ENCODE results near the gene TMEM31.
A peak's percentile ranks its signal among the peaks of the same experiment; 100 is the strongest.

TMEM31 gene

GRCh38 chrX:103678199-103678993 is 32.3 kb upstream of the TMEM31 start:
- no peak for TF ChIP-seq CTCF (IDR thresholded peaks at IDR 0.05; ENCODE audit: insufficient read depth, low read length, missing control alignments)
- CTCF ChIA-PET = no interaction called here
- POLR2A ChIA-PET = interaction anchor here (0.5 to 0.7 kb wide), 3 partner anchors 9 to 80 kb away, joined by 3 to 4 read pairs (median 3); no protein-coding TSS in a partner anchor
- DNase-seq (ENCODE audit: low read depth, low spot score) = no peak
- no peak overlapping the region for H3K4me3 ChIP-seq (ENCODE audit: low read depth, low read length)

GRCh38 chrX:103681443-103681842 is 29.3 kb upstream of the TMEM31 start:
- no peak for DNase-seq (ENCODE audit: low read depth, low spot score)
- ChIA-PET CTCF (no interaction called here), POLR2A (no interaction called here)
- no peak for TF ChIP-seq CTCF (IDR thresholded peaks at IDR 0.05; ENCODE audit: insufficient read depth, low read length, missing control alignments)
- H3K4me3 ChIP-seq (ENCODE audit: low read depth, low read length) = no peak overlapping the region

- CTCF ChIA-PET = interaction anchor here (0.8 to 1.5 kb wide), 3 partner anchors 13 to 152 kb away, joined by 3 to 4 read pairs (median 3); no protein-coding TSS in a partner anchor
- no peak for TF ChIP-seq CTCF (IDR thresholded peaks at IDR 0.05; ENCODE audit: insufficient read depth, low read length, missing control alignments)
- DNase-seq (ENCODE audit: low read depth, low spot score) = no peak
- H3K4me3 ChIP-seq (ENCODE audit: low read depth, low read length) = peak overlapping the region; percentile 70
- POLR2A ChIA-PET = interaction anchor here (0.6 to 1.3 kb wide), 4 partner anchors 9 to 138 kb away, joined by 3 read pairs; no protein-coding TSS in a partner anchor
These were observed 25.3 kb upstream of the TMEM31 start for GRCh38 chrX:103685396-103685795.

GRCh38 chrX:103686199-103687072 is 24.3 kb upstream of the TMEM31 start, which contains the start of gene MORF4L2:
TSS of gene MORF4L2 (minus strand) at chrX:103686699. CDS start at chrX:103677027, 9,672 bp downstream.
- CTCF ChIA-PET = interaction anchor here (0.7 to 1.2 kb wide), 4 partner anchors 30 to 170 kb away, joined by 3 to 4 read pairs (median 3); no protein-coding TSS in a partner anchor
- POLR2A ChIA-PET = interaction anchor here (0.7 to 0.8 kb wide), 2 partner anchors 9 to 161 kb away, joined by 3 to 4 read pairs; no protein-coding TSS in a partner anchor
- H3K4me3 ChIP-seq (ENCODE audit: low read depth, low read length) = peak within 1 kb of the TSS; percentile 70

GRCh38 chrX:103687073-103687695 is 23.5 kb upstream of the TMEM31 start:
- CTCF ChIA-PET = interaction anchor here (0.7 kb wide), 3 partner anchors 29 to 171 kb away, joined by 3 read pairs; no protein-coding TSS in a partner anchor
- DNase-seq (ENCODE audit: low read depth, low spot score) = peak; percentile 29
- POLR2A ChIA-PET = interaction anchor here (0.8 kb wide), 1 partner anchor 9 kb away, joined by 4 read pairs; no protein-coding TSS in a partner anchor
- H3K4me3 ChIP-seq (ENCODE audit: low read depth, low read length) = peak overlapping the region; percentile 69
- TF ChIP-seq CTCF (IDR thresholded peaks at IDR 0.05; ENCODE audit: insufficient read depth, low read length, missing control alignments) = peak; percentile 69

More at GRCh38 chrX:103686199-103687072, 24.3 kb upstream of the TMEM31 start, which contains the start of gene MORF4L2:
- DNase-seq (ENCODE audit: low read depth, low spot score) = peak; percentile 98
- no peak for TF ChIP-seq CTCF (IDR thresholded peaks at IDR 0.05; ENCODE audit: insufficient read depth, low read length, missing control alignments)
